ENCODE results near the gene CECR2. TPM values are rescaled to one million over a fixed set of nuclear protein-coding genes. Genes with fewer than 3 reads are reported as not detected.

The CECR2 gene
- total RNA-seq, 1 experiment from 2014 or later: 0.24 TPM

Other genes with a start within 250 kb of the CECR2 start
- 0.14 and 0.17 TPM in 2 replicates for gene TMEM121B, start 248.1 kb upstream of the CECR2 start, total RNA-seq (2014; rRNA removed; shearing (Covaris generic); ENCODE audit: low replicate concordance)
- gene HDHD5, start 210.2 kb upstream of the CECR2 start, total RNA-seq (2014; rRNA removed; shearing (Covaris generic); ENCODE audit: low replicate concordance): 132 and 138 TPM in 2 replicates
- gene ADA2, start 150.0 kb upstream of the CECR2 start, total RNA-seq (2014; rRNA removed; shearing (Covaris generic); ENCODE audit: low replicate concordance): not detected in 2 replicates
- not detected in 2 replicates for gene SLC25A18, start 194.0 kb downstream of the CECR2 start, total RNA-seq (2014; rRNA removed; shearing (Covaris generic); ENCODE audit: low replicate concordance)